HEK293T (cell line): ENCODE results near the gene NECAB2.

Source experiments
- ARNT ChIP-seq: fragments of 450-650 bp; IDR thresholded peaks from 2 replicates; pipeline ENCODE4 v1.6.1; 2017; ENCODE audit warnings: mild to moderate bottlenecking
- BHLHE40 ChIP-seq: fragments of 450-650 bp; IDR thresholded peaks from 2 replicates; pipeline ENCODE4 v1.6.1; 2016; ENCODE audit warnings: mild to moderate bottlenecking, moderate library complexity, borderline replicate concordance
- ELF4 ChIP-seq: fragments of 450-650 bp; IDR thresholded peaks from 2 replicates; pipeline ENCODE4 v1.6.1; 2017; ENCODE audit warnings: antibody characterized with exemption
- FOXK2 ChIP-seq: fragments of 450-650 bp; IDR thresholded peaks from 2 replicates; pipeline ENCODE4 v1.6.1; 2016; ENCODE audit warnings: mild to moderate bottlenecking
- FOXM1 ChIP-seq: fragments of 450-650 bp; IDR thresholded peaks from 2 replicates; pipeline ENCODE4 v1.6.1; 2017; ENCODE audit warnings: mild to moderate bottlenecking, borderline replicate concordance
- L3MBTL2 ChIP-seq: fragments of 450-650 bp; conservative IDR thresholded peaks from 2 replicates; pipeline ENCODE4 v1.6.1; 2016; ENCODE audit warnings: mild to moderate bottlenecking
- NFRKB ChIP-seq: fragments of 450-650 bp; IDR thresholded peaks from 2 replicates; pipeline ENCODE4 v1.6.1; 2016; ENCODE audit warnings: mild to moderate bottlenecking, moderate library complexity
- SUZ12 ChIP-seq: fragments of 450-650 bp; IDR thresholded peaks from 2 replicates; pipeline ENCODE4 v1.6.1; 2016; ENCODE audit warnings: mild to moderate bottlenecking
- ZNF384 ChIP-seq: fragments of 450-650 bp; IDR thresholded peaks from 2 replicates; pipeline ENCODE4 v1.6.1; 2016

DNA sequence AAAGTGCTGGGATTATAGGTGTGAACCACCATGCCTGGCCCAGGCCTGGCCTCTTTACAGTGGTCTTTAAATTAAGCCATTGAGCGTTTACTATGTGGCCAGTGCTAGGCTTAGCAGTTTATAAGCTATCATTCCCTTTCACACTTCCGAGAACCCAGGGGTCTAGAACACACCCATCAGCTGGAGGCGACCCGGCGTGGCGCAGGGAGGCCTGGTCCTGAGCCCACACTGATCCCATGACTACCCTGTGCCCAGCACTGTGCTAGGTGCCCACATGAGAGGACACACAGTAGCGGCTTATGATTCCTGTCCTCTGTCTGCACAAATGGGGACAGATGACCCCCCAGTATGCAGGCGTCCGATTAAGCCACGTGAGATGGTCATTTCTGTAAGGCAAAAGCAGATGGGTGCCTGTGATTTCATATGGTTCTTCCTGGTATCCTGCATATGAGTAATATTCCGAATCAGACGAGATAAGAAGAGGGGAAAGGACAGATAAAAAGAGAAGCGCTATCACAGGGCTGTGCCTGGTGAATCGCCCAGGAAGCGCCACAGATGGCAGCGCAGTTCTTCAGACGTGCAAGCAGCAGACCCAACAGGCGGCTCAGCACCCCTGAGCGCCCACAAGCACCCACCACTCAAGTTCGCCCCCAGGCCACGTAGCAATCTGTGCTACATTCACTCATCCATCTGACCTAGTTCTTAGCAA lies 9.8 kb upstream of the NECAB2 start:
- TF ChIP-seq SUZ12 = no peak
- TF ChIP-seq BHLHE40 = no peak
- TF ChIP-seq FOXM1 = no peak
- no peak for TF ChIP-seq ZNF384
- no peak for TF ChIP-seq FOXK2
- no peak for TF ChIP-seq L3MBTL2
- TF ChIP-seq ARNT = no peak
- no peak for TF ChIP-seq NFRKB
- TF ChIP-seq ELF4 = no peak
